Adrenal gland (tissue), 5 donors: ENCODE results near the gene FEZF1.

Experiments
- CTCF ChIP-seq, 6 experiments: fragments of 450-650 bp in 4 of 6; fragments of 200-600 bp in 2 of 6; sonication (generic) in 1 of 6; IDR thresholded peaks; 1 replicate in 5 of 6; 2 replicates in 1 of 6; pipeline versions ENCODE4 v1.5.1 to v1.8.0; 2016 to 2021; ENCODE audit warnings: antibody characterized with exemption in 6 of 6, mild to moderate bottlenecking in 2 of 6, moderate library complexity in 1 of 6
- POLR2A ChIP-seq, 2 donors: fragments of 450-650 bp; IDR thresholded peaks; one replicate each; pipeline ENCODE4 v1.6.1; 2017; ENCODE audit warnings: antibody characterized with exemption in 2 of 2, mild to moderate bottlenecking in 2 of 2, moderate library complexity in 1 of 2
- donor health status: DM: no; HTN: no; CAD: no.

- TF ChIP-seq CTCF (IDR thresholded peaks at IDR 0.05) (no peak), POLR2A (IDR thresholded peaks at IDR 0.05) (no peak)
Observed at GRCh38 chr7:122256046-122256445, 48.5 kb downstream of the FEZF1 start.
